ENCODE results near the gene MRPS9.

Gene MRPS9

GRCh38 chr2:105062158-105062557, 24.3 kb downstream of the MRPS9 start:
- no peak overlapping the region for H3K4me3 ChIP-seq (replicated peaks in 1 of 2; ENCODE audit: low read depth in 2 of 2, low read length in 2 of 2)
- TF ChIP-seq CTCF (IDR thresholded peaks at IDR 0.05; ENCODE audit: low read depth, low read length), result no peak
- no peak for DNase-seq (ENCODE audit: low read depth in 2 of 2)

- DNase-seq (ENCODE audit: low read depth in 2 of 2), result no peak
- H3K4me3 ChIP-seq (replicated peaks in 1 of 2; ENCODE audit: low read depth in 2 of 2, low read length in 2 of 2), result no peak overlapping the region
- TF ChIP-seq CTCF (IDR thresholded peaks at IDR 0.05; ENCODE audit: low read depth, low read length), result no peak
Observed at GRCh38 chr2:105068387-105068786, 30.5 kb downstream of the MRPS9 start.

GRCh38 chr2:105068875-105069274, 31.0 kb downstream of the MRPS9 start:
- DNase-seq (ENCODE audit: low read depth in 2 of 2), result no peak
- TF ChIP-seq CTCF (IDR thresholded peaks at IDR 0.05; ENCODE audit: low read depth, low read length), result no peak
- no peak overlapping the region for H3K4me3 ChIP-seq (replicated peaks in 1 of 2; ENCODE audit: low read depth in 2 of 2, low read length in 2 of 2)

GRCh38 chr2:105070010-105070865, 32.4 kb downstream of the MRPS9 start:
- no peak overlapping the region for H3K4me3 ChIP-seq (replicated peaks in 1 of 2; ENCODE audit: low read depth in 2 of 2, low read length in 2 of 2)
- DNase-seq (ENCODE audit: low read depth in 2 of 2), result no peak
- no peak for TF ChIP-seq CTCF (IDR thresholded peaks at IDR 0.05; ENCODE audit: low read depth, low read length)

- no peak for TF ChIP-seq CTCF (IDR thresholded peaks at IDR 0.05; ENCODE audit: low read depth, low read length)
- DNase-seq (ENCODE audit: low read depth in 2 of 2), result no peak
- no peak overlapping the region for H3K4me3 ChIP-seq (replicated peaks in 1 of 2; ENCODE audit: low read depth in 2 of 2, low read length in 2 of 2)
Observed at GRCh38 chr2:105071379-105071778, 33.5 kb downstream of the MRPS9 start.

GRCh38 chr2:105072039-105072438, 34.2 kb downstream of the MRPS9 start:
- no peak for TF ChIP-seq CTCF (IDR thresholded peaks at IDR 0.05; ENCODE audit: low read depth, low read length)
- H3K4me3 ChIP-seq (replicated peaks in 1 of 2; ENCODE audit: low read depth in 2 of 2, low read length in 2 of 2), result no peak overlapping the region
- no peak for DNase-seq (ENCODE audit: low read depth in 2 of 2)

Measured in cardiac fibroblast (primary cell).